GM23338 (cell line): ENCODE results near the gene CYB5A. TPM values are rescaled to one million over a fixed set of nuclear protein-coding genes. Genes with fewer than 3 reads are reported as not detected.
A peak's percentile ranks its signal among the peaks of the same experiment; 100 is the strongest.

Experiments
- ATAC-seq: fragments of 200-7000 bp; cut with Tn5 transposase; 3 replicates; pipeline ENCODE4 v1.9.1; 2020
- DNase-seq: peaks from one replicate; pipeline ENCODE4 v3.0.0-alpha.2; 2015; ENCODE audit warnings: low spot score
- H2AFZ ChIP-seq: fragments of 200-600 bp; sonication (generic); 2 replicates; pipeline ENCODE4 v1.8.0; 2016; ENCODE audit warnings: antibody characterized with exemption, mild to moderate bottlenecking, moderate library complexity
- H3F3A ChIP-seq: fragments of 200-600 bp; sonication (generic); replicated peaks from 2 replicates; pipeline ENCODE4 v1.8.0; 2017; ENCODE audit warnings: antibody characterized with exemption, mixed run types, low read depth
- H3K27ac ChIP-seq: fragments of 200-600 bp; sonication (generic); 2 replicates; pipeline ENCODE4 v1.6.1; 2016; ENCODE audit warnings: low read depth
- H3K27me3 ChIP-seq: fragments of 200-600 bp; sonication (generic); 2 replicates; pipeline ENCODE4 v1.8.0; 2016; ENCODE audit warnings: mild to moderate bottlenecking, mixed run types, moderate library complexity; ENCODE audit not compliant: insufficient read depth
- H3K36me3 ChIP-seq: fragments of 200-600 bp; sonication (generic); 2 replicates; pipeline ENCODE4 v1.8.0; 2016; ENCODE audit warnings: mild to moderate bottlenecking; ENCODE audit not compliant: insufficient read depth
- H3K4me1 ChIP-seq: fragments of 200-600 bp; sonication (generic); 2 replicates; pipeline ENCODE4 v1.8.0; 2016; ENCODE audit warnings: mild to moderate bottlenecking, moderate library complexity; ENCODE audit not compliant: insufficient read depth
- H3K4me2 ChIP-seq: fragments of 200-600 bp; sonication (generic); 2 replicates; pipeline ENCODE4 v1.7.1; 2017; ENCODE audit warnings: mixed run types
- H3K4me3 ChIP-seq: fragments of 200-600 bp; sonication (generic); 2 replicates; pipeline ENCODE4 v1.6.1; 2016; ENCODE audit warnings: mixed run types
- H3K79me2 ChIP-seq: fragments of 200-600 bp; sonication (generic); replicated peaks from 2 replicates; pipeline ENCODE4 v1.8.0; 2017; ENCODE audit warnings: mild to moderate bottlenecking; ENCODE audit not compliant: insufficient read depth
- H3K9me2 ChIP-seq: fragments of 200-600 bp; sonication (generic); 2 replicates; pipeline ENCODE4 v1.8.0; 2017; ENCODE audit not compliant: insufficient read depth
- H4K20me1 ChIP-seq: fragments of 200-600 bp; sonication (generic); replicated peaks from 2 replicates; pipeline ENCODE4 v1.8.0; 2017; ENCODE audit warnings: mild to moderate bottlenecking; ENCODE audit not compliant: insufficient read depth
- H3K27ac Mint-ChIP-seq: 2 replicates; pipeline ENCODE4 v1.8.0; 2020; ENCODE audit warnings: inconsistent platforms, mild to moderate bottlenecking, moderate library complexity, mixed read lengths
- H3K27me3 Mint-ChIP-seq: 3 replicates; pipeline ENCODE4 v1.8.0; 2022; ENCODE audit warnings: low read depth, mild to moderate bottlenecking, moderate library complexity, mixed read lengths, inconsistent platforms; ENCODE audit not compliant: insufficient read depth, poor library complexity
- H3K36me3 Mint-ChIP-seq: 3 replicates; pipeline ENCODE4 v1.8.0; 2021; ENCODE audit warnings: low read depth, mild to moderate bottlenecking, inconsistent platforms, moderate library complexity, mixed read lengths
- H3K4me1 Mint-ChIP-seq: 3 replicates; pipeline ENCODE4 v1.8.0; 2020; ENCODE audit warnings: mild to moderate bottlenecking, inconsistent platforms, mixed read lengths
- H3K4me3 Mint-ChIP-seq: 3 replicates; pipeline ENCODE4 v1.8.0; 2021; ENCODE audit warnings: moderate library complexity, mild to moderate bottlenecking, inconsistent platforms, mixed read lengths
- H3K9me3 Mint-ChIP-seq: 3 replicates; pipeline ENCODE4 v1.8.0; 2020; ENCODE audit warnings: moderate library complexity, mild to moderate bottlenecking, inconsistent platforms, mixed read lengths
- CREB1 ChIP-seq: fragments of 250-450 bp; sonication (Bioruptor Pico); IDR thresholded peaks from 2 replicates; pipeline ENCODE4 v1.5.0; 2020; ENCODE audit warnings: low read depth, mild to moderate bottlenecking, moderate library complexity
- CTCF ChIP-seq, 2 experiments: fragments of 200-600 bp in 1 of 2; sonication (generic) in 1 of 2; conservative IDR thresholded peaks; 2 replicates each; pipeline versions ENCODE4 v1.5.1 to v1.6.1; 2016 to 2017; ENCODE audit warnings: antibody characterized with exemption in 2 of 2, low read depth in 2 of 2, mild to moderate bottlenecking in 2 of 2, moderate library complexity in 1 of 2
- ETS1 ChIP-seq: IDR thresholded peaks from 2 replicates; pipeline ENCODE4 v1.6.1; 2016; ENCODE audit warnings: antibody characterized with exemption
- EZH2 ChIP-seq: fragments of 200-600 bp; sonication (generic); IDR thresholded peaks from one replicate; pipeline ENCODE4 v1.8.0; 2017; ENCODE audit warnings: antibody characterized with exemption, mild to moderate bottlenecking, low read depth; ENCODE audit not compliant: unreplicated experiment
- EZH2phosphoT487 ChIP-seq: fragments of 200-600 bp; sonication (generic); IDR thresholded peaks from one replicate; pipeline ENCODE4 v1.8.1; 2018; ENCODE audit warnings: antibody characterized with exemption; ENCODE audit not compliant: unreplicated experiment
- JUNB ChIP-seq: IDR thresholded peaks from one replicate; pipeline ENCODE4 v1.6.1; 2016; ENCODE audit warnings: antibody characterized with exemption; ENCODE audit not compliant: unreplicated experiment
- NANOG ChIP-seq: IDR thresholded peaks from 2 replicates; pipeline ENCODE4 v1.6.1; 2016; ENCODE audit warnings: antibody characterized with exemption, borderline replicate concordance
- POLR2AphosphoS5 ChIP-seq: IDR thresholded peaks from 2 replicates; pipeline ENCODE4 v1.6.1; 2016; ENCODE audit warnings: antibody characterized with exemption, low read depth
- STAT1 ChIP-seq: IDR thresholded peaks from one replicate; pipeline ENCODE4 v1.6.1; 2016; ENCODE audit warnings: antibody characterized with exemption; ENCODE audit not compliant: unreplicated experiment
- ZNF114 ChIP-seq: fragments of 250-450 bp; sonication (Bioruptor Pico); IDR thresholded peaks from 2 replicates; pipeline ENCODE4 v1.5.0; 2020; ENCODE audit warnings: mild to moderate bottlenecking, moderate library complexity
- ZNF331 ChIP-seq: fragments of 250-450 bp; sonication (Bioruptor Pico); IDR thresholded peaks from 2 replicates; pipeline ENCODE4 v1.5.0; 2020; ENCODE audit warnings: low read depth, mild to moderate bottlenecking, moderate library complexity
- polyA plus RNA-seq: library from polyadenylated mRNA; unstranded; fragments of >200 nt; fragmentation: Nextera tagmentation; extraction: Ambion mirVana; gene quantifications from 2 replicates; pipeline ENCODE4 v1.2.1, GENCODE V29; 2016
- total RNA-seq: library from RNA; depleted of rRNA; stranded (reverse); fragments of >200 nt; shearing (Covaris generic); gene quantifications from 2 replicates; pipeline ENCODE4 v1.2.3, GENCODE V29; 2014
- TF ChIP-seq, protein P1 (sequence below): IDR thresholded peaks from one replicate; pipeline ENCODE4 v1.6.1; 2018; ENCODE audit warnings: antibody characterized with exemption; ENCODE audit not compliant: unreplicated experiment

Gene CYB5A
- total and polyA plus RNA-seq, 2 experiments from 2014 or later = 136 to 283 TPM

DNA sequence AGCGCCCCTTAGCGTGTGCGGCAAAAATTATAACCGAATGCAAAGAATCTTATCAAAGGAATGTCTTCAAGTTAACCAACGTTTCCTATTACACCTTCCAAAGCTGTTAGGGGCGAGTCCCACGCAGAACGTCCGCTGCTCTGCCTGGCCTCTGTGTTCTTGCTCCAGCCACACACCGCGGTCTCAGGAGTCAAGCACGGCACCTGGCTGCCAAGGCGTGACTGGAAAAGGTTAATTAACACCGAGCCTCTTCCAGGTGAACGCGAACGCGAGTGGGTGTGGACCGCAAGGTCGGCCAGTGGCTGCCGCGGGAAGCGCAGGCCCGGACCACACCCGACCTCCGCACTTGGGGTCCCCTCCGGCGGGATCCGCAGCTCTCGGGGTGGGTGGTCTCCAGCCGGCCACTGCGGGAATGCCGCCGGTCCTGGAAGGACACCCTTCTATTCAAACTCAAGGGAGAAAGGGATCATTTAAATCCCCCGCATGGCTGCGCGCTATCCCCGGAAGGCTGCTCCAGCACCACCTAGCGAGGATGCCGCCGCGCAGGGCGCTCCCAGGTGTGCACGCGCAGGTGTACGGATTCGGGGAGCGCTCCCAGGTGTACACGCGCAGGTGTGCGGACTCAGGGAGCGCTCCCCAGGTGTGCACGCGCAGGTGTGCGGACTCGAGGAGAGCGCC, 830 bp downstream of the CYB5A start:
- H3K27me3 ChIP-seq = no peaks in the 10 kb centered on the region
- peaks cover 34% of the 10 kb centered on the region for H3K4me1 Mint-ChIP-seq
- H2AFZ ChIP-seq = no peak overlapping the region
- H3K79me2 ChIP-seq = peaks cover 51% of the 10 kb centered on the region
- no peak overlapping the region for H3K27ac ChIP-seq
- peaks cover 15% of the 10 kb centered on the region; the same call in 2 of the 3 replicates for H3K36me3 Mint-ChIP-seq
- peak; percentile 85 for DNase-seq
- no peak overlapping the region for H3K27ac Mint-ChIP-seq
- H3K4me2 ChIP-seq = peak overlapping the region; percentile 83
- H3K27me3 Mint-ChIP-seq = no peaks in the 10 kb centered on the region
- H4K20me1 ChIP-seq = no peaks in the 10 kb centered on the region
- H3K9me3 Mint-ChIP-seq = no peaks in the 10 kb centered on the region
- ATAC-seq = peak; percentile 75
- peak overlapping the region; percentile 94 for H3K4me3 Mint-ChIP-seq
- H3K9me2 ChIP-seq = peaks cover 8% of the 10 kb centered on the region; the same call in 1 of the 2 replicates
- peak overlapping the region; percentile 96 for H3K4me3 ChIP-seq
- H3K4me1 ChIP-seq = peaks cover 24% of the 10 kb centered on the region
- H3K36me3 ChIP-seq = no peaks in the 10 kb centered on the region; the same call in 1 of the 2 replicates
- no peak for TF ChIP-seq EZH2phosphoT487
- TF ChIP-seq CTCF (conservative IDR thresholded peaks at IDR 0.05; ENCODE audit: low read depth in 2 of 2) = peak in 1 of 2 experiments; percentile 58; a peak in 3 of 4 replicates
- H3F3A ChIP-seq = 0 out of 2 replicates have a peak, but pooled peaks cover 3% of the 10 kb centered on the region

GRCh38 chr18:74290021-74290420, 1.7 kb downstream of the CYB5A start:
- H3K9me2 ChIP-seq = peaks cover 8% of the 10 kb centered on the region; the same call in 1 of the 2 replicates
- no peak overlapping the region for H3K4me3 ChIP-seq
- H3K4me3 Mint-ChIP-seq = peak overlapping the region; percentile 94; the same call in 2 of the 3 replicates
- no peak for ATAC-seq
- no peaks in the 10 kb centered on the region for H4K20me1 ChIP-seq
- H3K27ac ChIP-seq = no peak overlapping the region
- no peaks in the 10 kb centered on the region for H3K9me3 Mint-ChIP-seq
- peak overlapping the region; percentile 83; the same call in 1 of the 2 replicates for H3K4me2 ChIP-seq
- H3K27me3 ChIP-seq = no peaks in the 10 kb centered on the region
- H3K79me2 ChIP-seq = peaks cover 60% of the 10 kb centered on the region
- H3K36me3 ChIP-seq = no peaks in the 10 kb centered on the region; the same call in 1 of the 2 replicates
- 0 out of 2 replicates have a peak, but pooled peaks cover 3% of the 10 kb centered on the region for H3F3A ChIP-seq
- H2AFZ ChIP-seq = no peak overlapping the region
- H3K36me3 Mint-ChIP-seq = peaks cover 18% of the 10 kb centered on the region; the same call in 2 of the 3 replicates
- H3K27ac Mint-ChIP-seq = no peak overlapping the region
- H3K4me1 ChIP-seq = peaks cover 30% of the 10 kb centered on the region
- DNase-seq = no peak
- no peaks in the 10 kb centered on the region for H3K27me3 Mint-ChIP-seq
- peaks cover 38% of the 10 kb centered on the region for H3K4me1 Mint-ChIP-seq
- TF ChIP-seq ZNF114 = no peak
- TF ChIP-seq, protein P1, sequence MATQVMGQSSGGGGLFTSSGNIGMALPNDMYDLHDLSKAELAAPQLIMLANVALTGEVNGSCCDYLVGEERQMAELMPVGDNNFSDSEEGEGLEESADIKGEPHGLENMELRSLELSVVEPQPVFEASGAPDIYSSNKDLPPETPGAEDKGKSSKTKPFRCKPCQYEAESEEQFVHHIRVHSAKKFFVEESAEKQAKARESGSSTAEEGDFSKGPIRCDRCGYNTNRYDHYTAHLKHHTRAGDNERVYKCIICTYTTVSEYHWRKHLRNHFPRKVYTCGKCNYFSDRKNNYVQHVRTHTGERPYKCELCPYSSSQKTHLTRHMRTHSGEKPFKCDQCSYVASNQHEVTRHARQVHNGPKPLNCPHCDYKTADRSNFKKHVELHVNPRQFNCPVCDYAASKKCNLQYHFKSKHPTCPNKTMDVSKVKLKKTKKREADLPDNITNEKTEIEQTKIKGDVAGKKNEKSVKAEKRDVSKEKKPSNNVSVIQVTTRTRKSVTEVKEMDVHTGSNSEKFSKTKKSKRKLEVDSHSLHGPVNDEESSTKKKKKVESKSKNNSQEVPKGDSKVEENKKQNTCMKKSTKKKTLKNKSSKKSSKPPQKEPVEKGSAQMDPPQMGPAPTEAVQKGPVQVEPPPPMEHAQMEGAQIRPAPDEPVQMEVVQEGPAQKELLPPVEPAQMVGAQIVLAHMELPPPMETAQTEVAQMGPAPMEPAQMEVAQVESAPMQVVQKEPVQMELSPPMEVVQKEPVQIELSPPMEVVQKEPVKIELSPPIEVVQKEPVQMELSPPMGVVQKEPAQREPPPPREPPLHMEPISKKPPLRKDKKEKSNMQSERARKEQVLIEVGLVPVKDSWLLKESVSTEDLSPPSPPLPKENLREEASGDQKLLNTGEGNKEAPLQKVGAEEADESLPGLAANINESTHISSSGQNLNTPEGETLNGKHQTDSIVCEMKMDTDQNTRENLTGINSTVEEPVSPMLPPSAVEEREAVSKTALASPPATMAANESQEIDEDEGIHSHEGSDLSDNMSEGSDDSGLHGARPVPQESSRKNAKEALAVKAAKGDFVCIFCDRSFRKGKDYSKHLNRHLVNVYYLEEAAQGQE = no peak
- TF ChIP-seq POLR2AphosphoS5 = no peak
- TF ChIP-seq STAT1 = no peak
- TF ChIP-seq CREB1 (CRISPR knock-in tag) = no peak
- TF ChIP-seq ETS1 = no peak
- TF ChIP-seq NANOG = no peak
- no peak for TF ChIP-seq EZH2phosphoT487
- no peak for TF ChIP-seq ZNF331 (CRISPR knock-in tag)
- no peak for TF ChIP-seq JUNB
- TF ChIP-seq CTCF (conservative IDR thresholded peaks at IDR 0.05; ENCODE audit: low read depth in 2 of 2) = no peak
- TF ChIP-seq EZH2 = no peak
